K562 (cell line): ENCODE measurements around the gene CYP24A1. TPM values are rescaled to one million over a fixed set of nuclear protein-coding genes. Genes with fewer than 3 reads are reported as not detected.

ENCODE experiments used
- ATAC-seq: fragments of 200-7000 bp; cut with Tn5 transposase; 3 replicates; pipeline ENCODE4 v1.9.1; 2020; ENCODE audit warnings: moderate library complexity
- BruUV-seq: library from RNA; stranded (reverse); fragments of 400-500 nt; replicated peaks from 2 replicates; lab custom pipeline; 2021; lab: Mats Ljungman, UMichigan
- CTCF ChIA-PET: fragments of 300-600 bp; formaldehyde crosslinking; extraction: SDS; loops from one replicate; lab custom pipeline; 2021; ENCODE audit warnings: low intra/inter-chr PET ratio; lab: Yijun Ruan, JAX
- POLR2A ChIA-PET: fragments of 300-600, 350-650 bp; sonication (Branson Sonifier 250); formaldehyde crosslinking; extraction: SDS; loops from one replicate; lab custom pipeline; 2021; ENCODE audit warnings: antibody characterized with exemption, inconsistent platforms; lab: Yijun Ruan, JAX
- DNase-seq, 4 experiments: peaks; one replicate each; pipeline versions ENCODE4 v3.0.0 to v3.0.0-alpha.2; 2011 to 2018; ENCODE audit warnings: low spot score in 3 of 4, mixed read lengths in 3 of 4; ENCODE audit errors: extremely low read depth in 1 of 4
- FAIRE-seq: peaks from 2 replicates; lab custom pipeline; 2011; peaks lifted over from hg19 to GRCh38; lab: Jason Lieb, UNC
- H2AFZ ChIP-seq: 2 replicates; pipeline ENCODE4 v1.6.0; 2011; ENCODE audit warnings: low read depth, low read length, control low read depth, inconsistent platforms
- H3K27ac ChIP-seq: fragments of 200-600 bp; 3 replicates; pipeline ENCODE4 v1.8.0; 2011; ENCODE audit warnings: low read depth, mild to moderate bottlenecking, control low read depth, inconsistent platforms, low read length, moderate library complexity, mixed read lengths; ENCODE audit errors: extremely low read depth
- H3K27me3 ChIP-seq, 2 experiments: fragments of 300-600 bp in 1 of 2; 2 replicates in 1 of 2; 3 replicates in 1 of 2; pipeline versions ENCODE4 v1.6.0 to v1.8.0; 2011; ENCODE audit warnings: inconsistent platforms in 2 of 2, low read length in 2 of 2, mild to moderate bottlenecking in 1 of 2, mixed read lengths in 1 of 2, moderate library complexity in 1 of 2; ENCODE audit not compliant: control insufficient read depth in 2 of 2, insufficient read depth in 2 of 2
- H3K36me3 ChIP-seq: fragments of 300-600 bp; 3 replicates; pipeline ENCODE4 v1.8.0; 2011; ENCODE audit warnings: mild to moderate bottlenecking, low read length, inconsistent platforms; ENCODE audit not compliant: control insufficient read depth, insufficient read depth
- H3K4me1 ChIP-seq, 2 experiments: fragments of 200-600 bp in 1 of 2; replicated peaks in 1 of 2; 2 replicates in 1 of 2; 3 replicates in 1 of 2; pipeline versions ENCODE4 v1.5.1 to v1.8.0; 2011; ENCODE audit warnings: inconsistent platforms in 2 of 2, low read length in 2 of 2, mild to moderate bottlenecking in 1 of 2, mixed read lengths in 1 of 2, moderate library complexity in 1 of 2; ENCODE audit not compliant: control insufficient read depth in 2 of 2, insufficient read depth in 2 of 2
- H3K4me2 ChIP-seq: 2 replicates; pipeline ENCODE4 v1.6.1; 2011; ENCODE audit warnings: low read length, control low read depth, inconsistent platforms, mixed read lengths; ENCODE audit not compliant: insufficient read depth
- H3K4me3 ChIP-seq: fragments of 200-600 bp; sonication (generic), shearing (Covaris generic); 2 replicates; pipeline ENCODE4 v1.5.1; 2016; ENCODE audit warnings: control low read depth, inconsistent platforms
- H3K79me2 ChIP-seq: fragments of 200-600 bp; 3 replicates; pipeline ENCODE4 v1.8.0; 2011; ENCODE audit warnings: low read length, inconsistent platforms; ENCODE audit not compliant: control insufficient read depth, insufficient read depth
- H3K9ac ChIP-seq, 2 experiments: 2 replicates each; pipeline versions ENCODE4 v1.6.0 to v1.6.1; 2011; ENCODE audit warnings: low read depth in 2 of 2, low read length in 2 of 2, control low read depth in 1 of 2, inconsistent platforms in 1 of 2, mild to moderate bottlenecking in 1 of 2, mixed read lengths in 1 of 2; ENCODE audit not compliant: insufficient read depth in 1 of 2
- H3K9me1 ChIP-seq: one replicate; pipeline ENCODE4 v1.6.0; 2011; ENCODE audit warnings: inconsistent platforms, mild to moderate bottlenecking, low read length, moderate library complexity; ENCODE audit not compliant: control insufficient read depth, insufficient read depth
- H3K9me3 ChIP-seq: replicated peaks from 2 replicates; pipeline ENCODE4 v1.5.1; 2011; ENCODE audit warnings: low read depth, low read length, inconsistent platforms; ENCODE audit not compliant: control insufficient read depth, insufficient read depth
- H4K20me1 ChIP-seq: replicated peaks from 2 replicates; pipeline ENCODE4 v1.6.1; 2011; ENCODE audit warnings: low read length, inconsistent platforms, mixed read lengths; ENCODE audit not compliant: control insufficient read depth, insufficient read depth
- ID3 ChIP-seq, 2 experiments: fragments of 250-450 bp in 1 of 2; fragments of 450-650 bp in 1 of 2; sonication (Bioruptor Pico) in 1 of 2; IDR thresholded peaks; 2 replicates each; pipeline versions ENCODE4 v1.6.1 to v1.8.0; 2016 to 2021; ENCODE audit warnings: mild to moderate bottlenecking in 2 of 2, moderate library complexity in 2 of 2, missing compliant biosample characterization in 1 of 2, missing genetic modification characterization in 1 of 2
- WGBS: fragments of 100-300 bp; shearing (Covaris generic); methylation state at CpG from one replicate; pipeline ENCODE4 v1.1.6; 2016; ENCODE audit warnings: low coverage, mixed read lengths; ENCODE audit not compliant: insufficient coverage; ENCODE audit errors: missing lambda C conversion rate; 5-methylcytosine and 5-hydroxymethylcytosine counted together
- in situ Hi-C: fragments of 300-500 bp; cut with MboI; formaldehyde crosslinking; loops from 4 replicates; pipeline ENCODE4 v1.15.0; 2018; ENCODE audit warnings: inconsistent platforms, mixed read lengths
- intact Hi-C: fragments of 100-400 bp; cut with micrococcal nuclease; formaldehyde crosslinking; loops from 2 replicates; pipeline ENCODE4 v1.14.2; 2022
- polyA plus RNA-seq, 8 experiments: library from polyadenylated mRNA; depleted of rRNA in 4 of 8; stranded (reverse) in 5 of 8; unstranded in 3 of 8; fragments of >200 nt; fragmentation: Nextera tagmentation in 2 of 8; fragmentation: Illumina TruSeq in 1 of 8; extraction: Ambion mirVana in 2 of 8; extraction: Trizol in 1 of 8; gene quantifications; 2 replicates each; pipeline versions ENCODE4 v1.2.1 to v1.2.3, GENCODE V29; 2011 to 2014; ENCODE audit warnings: inconsistent platforms in 1 of 8, missing spikeins in 1 of 8
- total RNA-seq, 7 experiments: library from RNA; depleted of rRNA in 6 of 7; stranded (reverse); fragments of >200 nt in 6 of 7; fragmentation: Illumina TruSeq in 2 of 7; extraction: Trizol in 2 of 7; gene quantifications; 2 replicates each; pipeline versions ENCODE4 v1.2.1 to v1.2.3, GENCODE V29; 2011 to 2021; ENCODE audit warnings: low replicate concordance in 1 of 7
- TF ChIP-seq, protein P1 (sequence below), 3 experiments: fragments of 200-800 bp in 1 of 3; fragments of 250-450 bp in 1 of 3; fragments of 450-650 bp in 1 of 3; sonication (Bioruptor Pico) in 1 of 3; sonication (Bioruptor generic) in 1 of 3; formaldehyde crosslinking in 1 of 3; IDR thresholded peaks; 2 replicates each; pipeline versions ENCODE4 v1.6.1 to v1.8.0; 2016 to 2022; ENCODE audit warnings: mild to moderate bottlenecking in 2 of 3, missing genetic modification characterization in 2 of 3, missing compliant biosample characterization in 1 of 3, moderate library complexity in 1 of 3

The CYP24A1 gene
- total and polyA plus RNA-seq, 9 of the 15 experiments (the other 6 are each of a cell fraction or from before 2014, with no cell fraction given): 0.04 TPM; not detected in 8

- H3K27ac ChIP-seq: no peak overlapping the region
- FAIRE-seq (no peak), DNase-seq (no peak), ATAC-seq (no peak)
- no peaks in the 10 kb centered on the region for H3K4me1 ChIP-seq
- H3K9me3 ChIP-seq: no peaks in the 10 kb centered on the region
- CTCF ChIA-PET: no interaction called here
- in situ Hi-C loops: no loop called here
- H4K20me1 ChIP-seq: no peaks in the 10 kb centered on the region
- no peak overlapping the region for H3K4me2 ChIP-seq
- H3K9me1 ChIP-seq: no peaks in the 10 kb centered on the region
- peaks cover 6 to 13% of the 10 kb centered on the region in 2 experiments; a peak in 4 of 5 replicates for H3K27me3 ChIP-seq
- intact Hi-C loops: no loop called here
- H2AFZ ChIP-seq: no peak overlapping the region
- no TSS peak for BruUV-seq
- H3K36me3 ChIP-seq: no peaks in the 10 kb centered on the region
- no peak overlapping the region for H3K9ac ChIP-seq
- TF ChIP-seq ID3 (CRISPR knock-in tag; IDR thresholded peaks at IDR 0.05) (no peak), ID3 (tag; IDR thresholded peaks at IDR 0.05) (no peak)
- TF ChIP-seq, protein P1, sequence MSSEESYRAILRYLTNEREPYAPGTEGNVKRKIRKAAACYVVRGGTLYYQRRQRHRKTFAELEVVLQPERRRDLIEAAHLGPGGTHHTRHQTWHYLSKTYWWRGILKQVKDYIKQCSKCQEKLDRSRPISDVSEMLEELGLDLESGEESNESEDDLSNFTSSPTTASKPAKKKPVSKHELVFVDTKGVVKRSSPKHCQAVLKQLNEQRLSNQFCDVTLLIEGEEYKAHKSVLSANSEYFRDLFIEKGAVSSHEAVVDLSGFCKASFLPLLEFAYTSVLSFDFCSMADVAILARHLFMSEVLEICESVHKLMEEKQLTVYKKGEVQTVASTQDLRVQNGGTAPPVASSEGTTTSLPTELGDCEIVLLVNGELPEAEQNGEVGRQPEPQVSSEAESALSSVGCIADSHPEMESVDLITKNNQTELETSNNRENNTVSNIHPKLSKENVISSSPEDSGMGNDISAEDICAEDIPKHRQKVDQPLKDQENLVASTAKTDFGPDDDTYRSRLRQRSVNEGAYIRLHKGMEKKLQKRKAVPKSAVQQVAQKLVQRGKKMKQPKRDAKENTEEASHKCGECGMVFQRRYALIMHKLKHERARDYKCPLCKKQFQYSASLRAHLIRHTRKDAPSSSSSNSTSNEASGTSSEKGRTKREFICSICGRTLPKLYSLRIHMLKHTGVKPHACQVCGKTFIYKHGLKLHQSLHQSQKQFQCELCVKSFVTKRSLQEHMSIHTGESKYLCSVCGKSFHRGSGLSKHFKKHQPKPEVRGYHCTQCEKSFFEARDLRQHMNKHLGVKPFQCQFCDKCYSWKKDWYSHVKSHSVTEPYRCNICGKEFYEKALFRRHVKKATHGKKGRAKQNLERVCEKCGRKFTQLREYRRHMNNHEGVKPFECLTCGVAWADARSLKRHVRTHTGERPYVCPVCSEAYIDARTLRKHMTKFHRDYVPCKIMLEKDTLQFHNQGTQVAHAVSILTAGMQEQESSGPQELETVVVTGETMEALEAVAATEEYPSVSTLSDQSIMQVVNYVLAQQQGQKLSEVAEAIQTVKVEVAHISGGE (CRISPR knock-in tag; IDR thresholded peaks at IDR 0.05): peak in 1 of 3 experiments; percentile 82; a peak in 2 of 6 replicates
- H3K79me2 ChIP-seq: no peaks in the 10 kb centered on the region
- H3K4me3 ChIP-seq: no peak overlapping the region
- 15% methylated on average over 7 of the region's 7 CpGs for WGBS
- POLR2A ChIA-PET: no interaction called here
Observed at GRCh38 chr20:54149765-54150264, 24.0 kb downstream of the CYP24A1 start.
